Liver (tissue), 9 donors: Measurements from ENCODE around the gene ZFP3. TPM values are rescaled to one million over a fixed set of nuclear protein-coding genes. Genes with fewer than 3 reads are reported as not detected.
"Not testable (repeated sequence)": the region's sequence is repeated elsewhere in the genome, so short reads cannot be mapped to it uniquely, and the experiment has no call there.

Source experiments
- DNase-seq: peaks from one replicate; pipeline ENCODE4 v3.0.0-alpha.2; 2017; ENCODE audit warnings: low spot score
- H3K27ac ChIP-seq, 2 donors: one replicate each; pipeline ENCODE4 v1.7.0; 2013; ENCODE audit warnings: inconsistent platforms in 2 of 2, low read length in 2 of 2, control low read depth in 1 of 2, low read depth in 1 of 2, mild to moderate bottlenecking in 1 of 2
- H3K27me3 ChIP-seq, 4 donors: one replicate each; pipeline versions ENCODE4 v1.6.1 to v1.7.0; 2013; ENCODE audit warnings: low read length in 3 of 4, inconsistent platforms in 1 of 4, mild to moderate bottlenecking in 1 of 4, moderate library complexity in 1 of 4; ENCODE audit not compliant: control insufficient read depth in 4 of 4, insufficient read depth in 4 of 4
- H3K36me3 ChIP-seq, 4 donors: one replicate each; pipeline versions ENCODE4 v1.6.1 to v1.7.0; 2013; ENCODE audit warnings: low read length in 3 of 4, mild to moderate bottlenecking in 3 of 4, low read depth in 1 of 4, moderate library complexity in 1 of 4; ENCODE audit not compliant: control insufficient read depth in 4 of 4, insufficient read depth in 3 of 4
- H3K4me1 ChIP-seq, 4 donors: one replicate each; pipeline versions ENCODE4 v1.6.1 to v1.7.0; 2013; ENCODE audit warnings: low read length in 3 of 4, mild to moderate bottlenecking in 3 of 4, moderate library complexity in 1 of 4; ENCODE audit not compliant: control insufficient read depth in 4 of 4, insufficient read depth in 4 of 4
- H3K4me3 ChIP-seq, 3 donors: one replicate each; pipeline versions ENCODE4 v1.6.1 to v1.7.0; 2013; ENCODE audit warnings: low read length in 3 of 3, control low read depth in 1 of 3, low read depth in 1 of 3, mild to moderate bottlenecking in 1 of 3
- H3K9ac ChIP-seq, 2 donors: one replicate each; pipeline ENCODE4 v1.7.0; 2013; ENCODE audit warnings: low read length in 2 of 2, mild to moderate bottlenecking in 2 of 2, moderate library complexity in 2 of 2, control low read depth in 1 of 2, low read depth in 1 of 2
- H3K9me3 ChIP-seq, 4 donors: one replicate each; pipeline versions ENCODE4 v1.6.1 to v1.7.0; 2013; ENCODE audit warnings: low read length in 3 of 4; ENCODE audit not compliant: control insufficient read depth in 4 of 4
- EGR1 ChIP-seq, 2 donors: IDR thresholded peaks; 2 replicates each; pipeline ENCODE4 v1.6.1; 2016 to 2018; ENCODE audit warnings: antibody characterized with exemption in 2 of 2, low read depth in 2 of 2
- FOXA1 ChIP-seq: IDR thresholded peaks from 2 replicates; pipeline ENCODE4 v1.6.1; 2016; ENCODE audit warnings: antibody characterized with exemption
- FOXA2 ChIP-seq: IDR thresholded peaks from 2 replicates; pipeline ENCODE4 v1.6.1; 2016; ENCODE audit warnings: antibody characterized with exemption
- GABPA ChIP-seq, 2 donors: IDR thresholded peaks in 1 of 2; conservative IDR thresholded peaks in 1 of 2; 2 replicates each; pipeline ENCODE4 v1.6.1; 2016; ENCODE audit warnings: antibody characterized with exemption in 2 of 2, mild to moderate bottlenecking in 1 of 2, moderate library complexity in 1 of 2
- HNF4A ChIP-seq, 2 donors: conservative IDR thresholded peaks; 2 replicates each; pipeline ENCODE4 v1.6.1; 2016; ENCODE audit warnings: antibody characterized with exemption in 2 of 2, mild to moderate bottlenecking in 2 of 2
- JUND ChIP-seq, 2 donors: IDR thresholded peaks; 2 replicates each; pipeline ENCODE4 v1.6.1; 2016; ENCODE audit warnings: antibody characterized with exemption in 2 of 2
- RAD21 ChIP-seq, 2 donors: IDR thresholded peaks; 2 replicates each; pipeline ENCODE4 v1.6.1; 2016; ENCODE audit warnings: antibody characterized with exemption in 2 of 2, mild to moderate bottlenecking in 2 of 2
- RXRA ChIP-seq, 2 donors: IDR thresholded peaks; 2 replicates each; pipeline ENCODE4 v1.6.1; 2017 to 2018; ENCODE audit warnings: antibody characterized with exemption in 2 of 2, mild to moderate bottlenecking in 1 of 2
- SP1 ChIP-seq: IDR thresholded peaks from 2 replicates; pipeline ENCODE4 v1.6.1; 2018; ENCODE audit warnings: antibody characterized with exemption, mild to moderate bottlenecking
- TAF1 ChIP-seq: conservative IDR thresholded peaks from 2 replicates; pipeline ENCODE4 v1.6.1; 2016; ENCODE audit warnings: antibody characterized with exemption, mild to moderate bottlenecking
- YY1 ChIP-seq: IDR thresholded peaks from 2 replicates; pipeline ENCODE4 v1.6.1; 2016; ENCODE audit warnings: antibody characterized with exemption, mild to moderate bottlenecking
- ZBTB33 ChIP-seq: IDR thresholded peaks from 2 replicates; pipeline ENCODE4 v1.6.1; 2016; ENCODE audit warnings: antibody characterized with exemption
- WGBS: extraction: QIAGEN DNeasy Blood & Tissue Kit; methylation state at CpG from one replicate; pipeline ENCODE4 v1.1.7; 2013; 5-methylcytosine and 5-hydroxymethylcytosine counted together
- polyA plus RNA-seq, 2 donors: library from polyadenylated mRNA; stranded (reverse) in 1 of 2; unstranded in 1 of 2; fragments of 200-250 nt in 1 of 2; fragments of >200 nt in 1 of 2; fragmentation: Nextera tagmentation in 1 of 2; extraction: Ambion mirVana in 1 of 2; gene quantifications; one replicate each; pipeline versions ENCODE4 v1.2.1 to v1.2.3, GENCODE V29; 2013 to 2015
- total RNA-seq, 2 donors: library from RNA; depleted of rRNA; stranded (reverse); fragments of >200 nt; gene quantifications; one replicate each; pipeline ENCODE4 v1.2.3, GENCODE V29; 2014
- TF ChIP-seq, protein P1 (sequence below): IDR thresholded peaks from 2 replicates; pipeline ENCODE4 v1.6.1; 2016; ENCODE audit warnings: antibody characterized with exemption
- TF ChIP-seq, protein P2 (sequence below): fragments of 150-350 bp; IDR thresholded peaks from 2 replicates; pipeline ENCODE4 v1.5.1; 2017; ENCODE audit warnings: improper control_type of control experiment, low read depth, low read length; ENCODE audit not compliant: missing input control
- donor health status: healthy.
- donor health status: healthy.
- donor health status: healthy.
- donor health status: healthy.
- donor health status: healthy.

Gene ZFP3
- total RNA-seq (1 to 10 TPM; 1.6 TPM), polyA plus RNA-seq (under 1 TPM; 0.46 to 0.56 TPM)

GRCh38 chr17:5078106-5079028 lies at the start of gene ZFP3:
TSS of gene ZFP3 (plus strand) at chr17:5078467. CDS start at chr17:5091505, 13,038 bp downstream.
- DNase-seq = peak; percentile 78
- Histone ChIP-seq H3K4me3 (peak within 1 kb of the TSS; percentile 57 to 89 (median 83)), H3K4me1 (peaks cover 0 to 5% (median 0%) of the 10 kb centered on the region in 4 donors), H3K27ac (peak within 1 kb of the TSS; percentile 52 to 62), H3K9ac (peak within 1 kb of the TSS; percentile 34 to 64), H3K9me3 (peaks cover 0 to 14% (median 5%) of the 10 kb centered on the region in 4 donors), H3K27me3 (no peaks in the 10 kb centered on the region), H3K36me3 (no peaks in the 10 kb centered on the region)
- TF ChIP-seq HNF4A (conservative IDR thresholded peaks at IDR 0.05) = no peak
- TF ChIP-seq SP1 = peak; percentile 35
- TF ChIP-seq, protein P1, sequence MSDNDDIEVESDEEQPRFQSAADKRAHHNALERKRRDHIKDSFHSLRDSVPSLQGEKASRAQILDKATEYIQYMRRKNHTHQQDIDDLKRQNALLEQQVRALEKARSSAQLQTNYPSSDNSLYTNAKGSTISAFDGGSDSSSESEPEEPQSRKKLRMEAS = peak; percentile 83
- peak; percentile 65 to 87 for TF ChIP-seq GABPA (IDR thresholded peaks at IDR 0.05 in 1 of 2, conservative IDR thresholded peaks at IDR 0.05 in 1 of 2)
- 6% methylated on average over 75 of the region's 75 CpGs for WGBS

- not testable (repeated sequence) for H3K27me3 ChIP-seq, H3K9me3 ChIP-seq, H3K36me3 ChIP-seq, H3K4me3 ChIP-seq, H3K9ac ChIP-seq, DNase-seq, H3K4me1 ChIP-seq, H3K27ac ChIP-seq
- 93% methylated on average over 2 of the region's 2 CpGs for WGBS
Observed at GRCh38 chr17:5030168-5030567, 48.1 kb upstream of the ZFP3 start.

DNA sequence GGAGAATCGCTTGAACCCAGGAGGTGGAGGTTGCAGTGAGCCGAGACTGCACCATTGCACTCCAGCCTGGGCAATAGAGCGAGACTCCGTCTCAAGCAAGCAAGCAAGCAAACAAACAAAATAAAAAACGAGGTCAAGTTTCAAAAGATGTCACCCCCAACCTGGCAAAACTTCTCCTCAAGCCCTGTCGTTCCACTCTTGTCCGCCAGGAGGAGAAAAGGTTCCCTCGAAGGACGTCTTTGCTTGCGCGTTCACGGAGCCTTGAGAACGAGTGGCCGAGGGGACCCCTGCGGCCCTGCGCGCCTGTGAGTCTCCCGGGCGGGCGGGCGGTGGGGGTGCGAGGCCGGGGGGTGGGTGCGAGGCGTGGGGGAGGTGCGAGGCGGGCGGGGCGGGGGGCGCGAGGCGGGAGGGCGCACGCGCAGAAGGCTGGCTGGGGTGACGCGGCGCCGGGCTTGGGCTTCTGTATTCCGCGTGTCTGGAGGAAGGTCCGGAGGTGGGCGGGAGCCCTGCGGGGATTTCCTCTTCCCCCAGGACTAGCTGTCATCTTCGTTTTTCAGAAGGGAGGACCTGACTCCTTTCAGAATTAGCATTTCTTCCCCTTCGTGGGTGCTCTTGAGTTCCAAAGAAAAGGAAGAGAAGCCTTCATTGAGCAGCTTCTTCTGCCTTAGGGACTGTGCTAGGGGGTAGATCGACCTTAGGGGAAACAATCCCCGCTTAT lies 46.7 kb upstream of the ZFP3 start:
- no peaks in the 10 kb centered on the region for H3K9me3 ChIP-seq
- H3K36me3 ChIP-seq = no peaks in the 10 kb centered on the region
- H3K27me3 ChIP-seq = no peaks in the 10 kb centered on the region
- DNase-seq = peak; percentile 71
- no peak for TF ChIP-seq FOXA2
- no peak for TF ChIP-seq TAF1
- TF ChIP-seq RXRA (IDR thresholded peaks at IDR 0.05) = no peak
- TF ChIP-seq, protein P1 = no peak
- TF ChIP-seq RAD21 (IDR thresholded peaks at IDR 0.05) = peak; percentile 58 to 74
- no peak for TF ChIP-seq GABPA (IDR thresholded peaks at IDR 0.05 in 1 of 2, conservative IDR thresholded peaks at IDR 0.05 in 1 of 2)
- no peak for TF ChIP-seq SP1
- TF ChIP-seq ZBTB33 = no peak
- TF ChIP-seq YY1 = no peak
- TF ChIP-seq FOXA1 = no peak
- TF ChIP-seq, protein P2, sequence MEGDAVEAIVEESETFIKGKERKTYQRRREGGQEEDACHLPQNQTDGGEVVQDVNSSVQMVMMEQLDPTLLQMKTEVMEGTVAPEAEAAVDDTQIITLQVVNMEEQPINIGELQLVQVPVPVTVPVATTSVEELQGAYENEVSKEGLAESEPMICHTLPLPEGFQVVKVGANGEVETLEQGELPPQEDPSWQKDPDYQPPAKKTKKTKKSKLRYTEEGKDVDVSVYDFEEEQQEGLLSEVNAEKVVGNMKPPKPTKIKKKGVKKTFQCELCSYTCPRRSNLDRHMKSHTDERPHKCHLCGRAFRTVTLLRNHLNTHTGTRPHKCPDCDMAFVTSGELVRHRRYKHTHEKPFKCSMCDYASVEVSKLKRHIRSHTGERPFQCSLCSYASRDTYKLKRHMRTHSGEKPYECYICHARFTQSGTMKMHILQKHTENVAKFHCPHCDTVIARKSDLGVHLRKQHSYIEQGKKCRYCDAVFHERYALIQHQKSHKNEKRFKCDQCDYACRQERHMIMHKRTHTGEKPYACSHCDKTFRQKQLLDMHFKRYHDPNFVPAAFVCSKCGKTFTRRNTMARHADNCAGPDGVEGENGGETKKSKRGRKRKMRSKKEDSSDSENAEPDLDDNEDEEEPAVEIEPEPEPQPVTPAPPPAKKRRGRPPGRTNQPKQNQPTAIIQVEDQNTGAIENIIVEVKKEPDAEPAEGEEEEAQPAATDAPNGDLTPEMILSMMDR = peak; percentile 76
- no peak for TF ChIP-seq JUND (IDR thresholded peaks at IDR 0.05)
- no peak for TF ChIP-seq EGR1 (IDR thresholded peaks at IDR 0.05; ENCODE audit: low read depth in 2 of 2)
- H3K4me1 ChIP-seq = peaks cover 0 to 4% (median 0%) of the 10 kb centered on the region in 4 donors
- WGBS = 5% methylated on average over 48 of the region's 48 CpGs
- peak overlapping the region in 1 of 2 donors; percentile 54 for H3K27ac ChIP-seq
- peak overlapping the region in 1 of 2 donors; percentile 66 for H3K9ac ChIP-seq
- peak overlapping the region in 1 of 3 donors; percentile 69 for H3K4me3 ChIP-seq
